HEK293T (cell line): ENCODE results near the gene CDCA3.

ENCODE experiments used
- ARNT ChIP-seq: fragments of 450-650 bp; IDR thresholded peaks from 2 replicates; pipeline ENCODE4 v1.6.1; 2017; ENCODE audit warnings: mild to moderate bottlenecking
- BHLHE40 ChIP-seq: fragments of 450-650 bp; IDR thresholded peaks from 2 replicates; pipeline ENCODE4 v1.6.1; 2016; ENCODE audit warnings: mild to moderate bottlenecking, moderate library complexity, borderline replicate concordance
- FOXA1 ChIP-seq: fragments of 450-650 bp; IDR thresholded peaks from 2 replicates; pipeline ENCODE4 v1.6.1; 2016; ENCODE audit warnings: mild to moderate bottlenecking
- FOXM1 ChIP-seq: fragments of 450-650 bp; IDR thresholded peaks from 2 replicates; pipeline ENCODE4 v1.6.1; 2017; ENCODE audit warnings: mild to moderate bottlenecking, borderline replicate concordance
- HDGF ChIP-seq: fragments of 450-650 bp; IDR thresholded peaks from 2 replicates; pipeline ENCODE4 v1.6.1; 2017; ENCODE audit warnings: antibody characterized with exemption, borderline replicate concordance
- L3MBTL2 ChIP-seq: fragments of 450-650 bp; conservative IDR thresholded peaks from 2 replicates; pipeline ENCODE4 v1.6.1; 2016; ENCODE audit warnings: mild to moderate bottlenecking
- PKNOX1 ChIP-seq: fragments of 450-650 bp; IDR thresholded peaks from 2 replicates; pipeline ENCODE4 v1.6.1; 2016
- SP1 ChIP-seq: fragments of 450-650 bp; IDR thresholded peaks from 2 replicates; pipeline ENCODE4 v1.6.1; 2017
- SUZ12 ChIP-seq: fragments of 450-650 bp; IDR thresholded peaks from 2 replicates; pipeline ENCODE4 v1.6.1; 2016; ENCODE audit warnings: mild to moderate bottlenecking
- TARDBP ChIP-seq: fragments of 450-650 bp; IDR thresholded peaks from 2 replicates; pipeline ENCODE4 v1.6.1; 2016
- ZNF384 ChIP-seq: fragments of 450-650 bp; IDR thresholded peaks from 2 replicates; pipeline ENCODE4 v1.6.1; 2016

- TF ChIP-seq BHLHE40 (no peak), ZNF384 (no peak), TARDBP (no peak), FOXM1 (no peak), HDGF (no peak), SP1 (no peak), ARNT (no peak), SUZ12 (no peak), PKNOX1 (no peak), L3MBTL2 (no peak), FOXA1 (no peak)
Measured at GRCh38 chr12:6849976-6850560, 1.0 kb downstream of the CDCA3 start.
